Activated naive CD4-positive, alpha-beta T cell treated with anti-CD3 and anti-CD28 coated beads, Interleukin-2, amount 10 ng/mL, durations not matched to agents 7 days and 5 days (primary cell): ENCODE data around the gene GLYAT.
"Not testable (repeated sequence)": the region's sequence is repeated elsewhere in the genome, so short reads cannot be mapped to it uniquely, and the experiment has no call there.

Source experiments
- CTCF ChIA-PET: fragments of 350-600 bp; sonication (Branson Sonifier 250); formaldehyde crosslinking; loops from one replicate; lab custom pipeline; 2021; ENCODE audit warnings: antibody characterized with exemption; lab: Charles Lee
- DNase-seq: peaks from one replicate; pipeline ENCODE4 v3.0.0-alpha.2; 2020
- H3K27ac Mint-ChIP-seq: one replicate; pipeline ENCODE4 v1.8.0; 2021; ENCODE audit warnings: mild to moderate bottlenecking, moderate library complexity, mixed read lengths
- H3K27me3 Mint-ChIP-seq: one replicate; pipeline ENCODE4 v1.8.0; 2021; ENCODE audit warnings: mild to moderate bottlenecking, mixed read lengths
- H3K36me3 Mint-ChIP-seq: one replicate; pipeline ENCODE4 v1.8.0; 2021; ENCODE audit warnings: mixed read lengths
- H3K4me1 Mint-ChIP-seq: one replicate; pipeline ENCODE4 v1.8.0; 2021; ENCODE audit warnings: mixed read lengths
- H3K4me3 Mint-ChIP-seq: one replicate; pipeline ENCODE4 v1.8.0; 2021; ENCODE audit warnings: mild to moderate bottlenecking, moderate library complexity, mixed read lengths
- H3K9me3 Mint-ChIP-seq: one replicate; pipeline ENCODE4 v1.8.0; 2021; ENCODE audit warnings: mixed read lengths

Gene GLYAT

GRCh38 chr11:58730507-58731089, 1.1 kb downstream of the GLYAT start:
- H3K4me1 Mint-ChIP-seq = peaks cover 24% of the 10 kb centered on the region
- CTCF ChIA-PET = no interaction called here
- peaks cover 5% of the 10 kb centered on the region for H3K9me3 Mint-ChIP-seq
- H3K27me3 Mint-ChIP-seq = no peaks in the 10 kb centered on the region
- H3K36me3 Mint-ChIP-seq = peaks cover 2% of the 10 kb centered on the region
- no peak overlapping the region for H3K27ac Mint-ChIP-seq
- DNase-seq = no peak
- no peak overlapping the region for H3K4me3 Mint-ChIP-seq

GRCh38 chr11:58727415-58727797, 4.3 kb downstream of the GLYAT start:
- H3K27ac Mint-ChIP-seq = peak overlapping the region; percentile 84

GRCh38 chr11:58726737-58727414, 4.9 kb downstream of the GLYAT start:
- CTCF ChIA-PET = no interaction called here
- Mint-ChIP-seq H3K4me3 (no peak overlapping the region), H3K4me1 (peaks cover 26% of the 10 kb centered on the region)

More at GRCh38 chr11:58727415-58727797, 4.3 kb downstream of the GLYAT start:
- DNase-seq = no peak
- CTCF ChIA-PET = no interaction called here
- H3K36me3 Mint-ChIP-seq = peaks cover 2% of the 10 kb centered on the region
- H3K9me3 Mint-ChIP-seq = peaks cover 5% of the 10 kb centered on the region
- peaks cover 26% of the 10 kb centered on the region for H3K4me1 Mint-ChIP-seq
- H3K4me3 Mint-ChIP-seq = no peak overlapping the region
- H3K27me3 Mint-ChIP-seq = no peaks in the 10 kb centered on the region

GRCh38 chr11:58719406-58720117, 12.2 kb downstream of the GLYAT start:
- Mint-ChIP-seq H3K9me3 (peaks cover 3% of the 10 kb centered on the region), H3K36me3 (no peaks in the 10 kb centered on the region), H3K27ac (no peak overlapping the region), H3K4me1 (no peaks in the 10 kb centered on the region), H3K4me3 (no peak overlapping the region), H3K27me3 (no peaks in the 10 kb centered on the region)
- DNase-seq = no peak
- CTCF ChIA-PET = interaction anchor here (1.2 kb wide), 1 partner anchor 143 kb away, joined by 3 read pairs; no protein-coding TSS in a partner anchor

More at GRCh38 chr11:58726737-58727414, 4.9 kb downstream of the GLYAT start:
- DNase-seq = no peak
- Mint-ChIP-seq H3K27ac (peak overlapping the region; percentile 84), H3K9me3 (peaks cover 5% of the 10 kb centered on the region), H3K36me3 (peaks cover 2% of the 10 kb centered on the region), H3K27me3 (no peaks in the 10 kb centered on the region)

GRCh38 chr11:58712531-58712930, 19.2 kb downstream of the GLYAT start:
- Mint-ChIP-seq H3K4me3 (no peak overlapping the region), H3K36me3 (no peaks in the 10 kb centered on the region), H3K27me3 (no peaks in the 10 kb centered on the region), H3K4me1 (no peaks in the 10 kb centered on the region), H3K27ac (no peak overlapping the region), H3K9me3 (no peaks in the 10 kb centered on the region)
- CTCF ChIA-PET = no interaction called here
- DNase-seq = no peak

- H3K4me3 Mint-ChIP-seq = no peak overlapping the region
- no peaks in the 10 kb centered on the region for H3K36me3 Mint-ChIP-seq
- H3K4me1 Mint-ChIP-seq = no peaks in the 10 kb centered on the region
- no peaks in the 10 kb centered on the region for H3K27me3 Mint-ChIP-seq
- no peak for DNase-seq
- H3K27ac Mint-ChIP-seq = no peak overlapping the region
- no peaks in the 10 kb centered on the region for H3K9me3 Mint-ChIP-seq
- CTCF ChIA-PET = no interaction called here
Observed at GRCh38 chr11:58711832-58712231, 19.9 kb downstream of the GLYAT start.

- H3K4me1 Mint-ChIP-seq = no peaks in the 10 kb centered on the region
- no peak for DNase-seq
- H3K9me3 Mint-ChIP-seq = peaks cover 7% of the 10 kb centered on the region
- CTCF ChIA-PET = no interaction called here
- H3K27ac Mint-ChIP-seq = no peak overlapping the region
- no peaks in the 10 kb centered on the region for H3K36me3 Mint-ChIP-seq
- no peaks in the 10 kb centered on the region for H3K27me3 Mint-ChIP-seq
- H3K4me3 Mint-ChIP-seq = no peak overlapping the region
Observed at GRCh38 chr11:58707767-58708166, 24.0 kb downstream of the GLYAT start.

GRCh38 chr11:58696825-58697224, 34.9 kb downstream of the GLYAT start:
- H3K27ac Mint-ChIP-seq, H3K36me3 Mint-ChIP-seq, H3K27me3 Mint-ChIP-seq, H3K4me3 Mint-ChIP-seq, H3K4me1 Mint-ChIP-seq, CTCF ChIA-PET, H3K9me3 Mint-ChIP-seq, DNase-seq: not testable (repeated sequence)

GRCh38 chr11:58693026-58693425, 38.7 kb downstream of the GLYAT start:
- no peak for DNase-seq
- no peaks in the 10 kb centered on the region for H3K27me3 Mint-ChIP-seq
- no peaks in the 10 kb centered on the region for H3K9me3 Mint-ChIP-seq
- no peaks in the 10 kb centered on the region for H3K4me1 Mint-ChIP-seq
- H3K27ac Mint-ChIP-seq = no peak overlapping the region
- CTCF ChIA-PET = no interaction called here
- no peaks in the 10 kb centered on the region for H3K36me3 Mint-ChIP-seq
- H3K4me3 Mint-ChIP-seq = no peak overlapping the region

GRCh38 chr11:58691675-58692074, 40.1 kb downstream of the GLYAT start:
- no peaks in the 10 kb centered on the region for H3K27me3 Mint-ChIP-seq
- H3K4me3 Mint-ChIP-seq = no peak overlapping the region
- H3K36me3 Mint-ChIP-seq = no peaks in the 10 kb centered on the region
- no peaks in the 10 kb centered on the region for H3K4me1 Mint-ChIP-seq
- CTCF ChIA-PET = no interaction called here
- no peak for DNase-seq
- no peak overlapping the region for H3K27ac Mint-ChIP-seq
- no peaks in the 10 kb centered on the region for H3K9me3 Mint-ChIP-seq

GRCh38 chr11:58688789-58689503, 42.8 kb downstream of the GLYAT start:
- no peak overlapping the region for H3K27ac Mint-ChIP-seq
- H3K27me3 Mint-ChIP-seq = no peaks in the 10 kb centered on the region
- peaks cover 8% of the 10 kb centered on the region for H3K4me1 Mint-ChIP-seq
- H3K9me3 Mint-ChIP-seq = peaks cover 4% of the 10 kb centered on the region
- H3K36me3 Mint-ChIP-seq = no peaks in the 10 kb centered on the region
- CTCF ChIA-PET = interaction anchor here (0.6 to 2.1 kb wide), 5 partner anchors 11 to 1415 kb away, joined by 3 to 5 read pairs (median 5); no protein-coding TSS in a partner anchor
- no peak for DNase-seq
- H3K4me3 Mint-ChIP-seq = no peak overlapping the region

GRCh38 chr11:58685973-58686722, 45.6 kb downstream of the GLYAT start:
- DNase-seq = no peak
- Mint-ChIP-seq H3K27ac (peak overlapping the region; percentile 53), H3K4me3 (no peak overlapping the region), H3K27me3 (no peaks in the 10 kb centered on the region), H3K4me1 (peaks cover 8% of the 10 kb centered on the region), H3K36me3 (no peaks in the 10 kb centered on the region), H3K9me3 (peaks cover 4% of the 10 kb centered on the region)
- CTCF ChIA-PET = interaction anchor here (0.7 to 1.8 kb wide), 5 partner anchors 9 to 485 kb away, joined by 3 to 5 read pairs (median 3); no protein-coding TSS in a partner anchor

- H3K27me3 Mint-ChIP-seq, H3K4me3 Mint-ChIP-seq, H3K36me3 Mint-ChIP-seq, H3K9me3 Mint-ChIP-seq, H3K4me1 Mint-ChIP-seq, DNase-seq, CTCF ChIA-PET, H3K27ac Mint-ChIP-seq: not testable (repeated sequence)
Observed at GRCh38 chr11:58682660-58683059, 49.1 kb downstream of the GLYAT start.
